OCI-LY1 (cell line): Measurements from ENCODE around the gene KRTAP20-3.

Experiments
- H2AFZ ChIP-seq: fragments of 200-600 bp; sonication (generic), shearing (Covaris generic); 2 replicates; pipeline ENCODE4 v1.6.0; 2014; ENCODE audit warnings: antibody characterized with exemption, mild to moderate bottlenecking, low read length
- H3F3A ChIP-seq: fragments of 200-600 bp; sonication (generic), shearing (Covaris generic); 2 replicates; pipeline ENCODE4 v1.6.0; 2014; ENCODE audit warnings: mild to moderate bottlenecking, antibody characterized with exemption, low read length, moderate library complexity; ENCODE audit not compliant: insufficient read depth
- H3K27ac ChIP-seq: fragments of 200-600 bp; sonication (generic); 2 replicates; pipeline ENCODE4 v1.5.1; 2014; ENCODE audit warnings: low read length, mixed run types, mild to moderate bottlenecking, low read depth; ENCODE audit not compliant: poor library complexity, severe bottlenecking
- H3K27me3 ChIP-seq: fragments of 200-600 bp; sonication (generic); 2 replicates; pipeline ENCODE4 v1.6.0; 2014; ENCODE audit warnings: antibody characterized with exemption, mild to moderate bottlenecking, low read length, moderate library complexity; ENCODE audit not compliant: insufficient read depth
- H3K36me3 ChIP-seq: fragments of 200-600 bp; sonication (generic); 2 replicates; pipeline ENCODE4 v1.6.1; 2014; ENCODE audit warnings: mild to moderate bottlenecking, antibody characterized with exemption, low read length, moderate library complexity, mixed read lengths; ENCODE audit not compliant: insufficient read depth
- H3K4me1 ChIP-seq: fragments of 200-600 bp; sonication (generic); 2 replicates; pipeline ENCODE4 v1.5.1; 2014; ENCODE audit warnings: mild to moderate bottlenecking, low read length, moderate library complexity; ENCODE audit not compliant: insufficient read depth, severe bottlenecking
- H3K4me2 ChIP-seq: fragments of 200-600 bp; sonication (generic), shearing (Covaris generic); 2 replicates; pipeline ENCODE4 v1.6.1; 2014; ENCODE audit warnings: low read length
- H3K4me3 ChIP-seq: fragments of 200-600 bp; sonication (generic); 2 replicates; pipeline ENCODE4 v1.5.1; 2014; ENCODE audit warnings: low read length, low read depth, mild to moderate bottlenecking, mixed read lengths; ENCODE audit not compliant: poor library complexity, severe bottlenecking
- H3K79me2 ChIP-seq: fragments of 200-600 bp; shearing (Covaris generic); 2 replicates; pipeline ENCODE4 v1.6.1; 2016; ENCODE audit warnings: mixed run types, low read length, mixed read lengths; ENCODE audit not compliant: insufficient read depth
- H3K9ac ChIP-seq: fragments of 200-600 bp; sonication (generic), shearing (Covaris generic); 2 replicates; pipeline ENCODE4 v1.6.1; 2014; ENCODE audit warnings: mild to moderate bottlenecking, low read length, mixed read lengths
- H3K9me2 ChIP-seq: fragments of 200-600 bp; sonication (generic), shearing (Covaris generic); 2 replicates; pipeline ENCODE4 v1.6.1; 2014; ENCODE audit warnings: low read depth, mild to moderate bottlenecking, low read length, mixed read lengths
- H3K9me3 ChIP-seq: fragments of 200-600 bp; shearing (Covaris generic); 2 replicates; pipeline ENCODE4 v1.6.1; 2014; ENCODE audit warnings: low read length, mixed read lengths
- H4K20me1 ChIP-seq: fragments of 200-600 bp; sonication (generic), shearing (Covaris generic); 2 replicates; pipeline ENCODE4 v1.6.0; 2016; ENCODE audit warnings: mild to moderate bottlenecking, low read length; ENCODE audit not compliant: insufficient read depth
- EZH2 ChIP-seq: fragments of 200-600 bp; sonication (generic), shearing (Covaris generic); IDR thresholded peaks from 2 replicates; pipeline ENCODE4 v1.8.0; 2017; ENCODE audit warnings: borderline replicate concordance, mixed run types, mild to moderate bottlenecking, antibody characterized with exemption, low read length, moderate library complexity, mixed read lengths
- TF ChIP-seq, protein P1 (sequence below): fragments of 200-600 bp; sonication (generic), shearing (Covaris generic); IDR thresholded peaks from 2 replicates; pipeline ENCODE4 v1.5.1; 2017; ENCODE audit warnings: mild to moderate bottlenecking, antibody characterized with exemption, low read length, moderate library complexity, mixed read lengths

KRTAP20-3 gene

DNA sequence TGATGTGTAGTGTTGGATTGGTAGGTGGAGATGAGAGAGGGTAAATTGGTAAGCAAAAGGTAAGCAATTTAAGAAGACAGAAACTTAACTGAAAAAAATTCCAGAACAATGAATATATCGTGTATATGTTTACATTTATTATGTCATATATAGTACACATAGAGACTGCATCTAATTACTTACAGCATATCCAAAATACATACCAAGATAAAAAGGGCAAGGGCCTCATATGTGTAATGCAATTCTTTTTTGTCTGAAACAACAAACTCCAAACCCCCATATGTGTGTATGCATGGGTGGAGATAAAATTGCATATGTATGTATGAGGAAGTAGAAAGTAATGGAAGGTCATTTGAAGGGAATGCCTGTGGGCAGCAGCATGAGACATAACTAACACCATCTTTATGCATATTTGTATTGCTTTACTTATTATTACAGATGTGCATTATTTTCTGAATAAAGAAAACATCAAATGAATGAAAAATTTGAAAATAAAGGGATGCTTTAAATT lies 4.3 kb downstream of the KRTAP20-3 start:
- Histone ChIP-seq H3K4me1 (no peaks in the 10 kb centered on the region), H3K36me3 (no peaks in the 10 kb centered on the region), H3K9me2 (no peaks in the 10 kb centered on the region), H3K27ac (no peak overlapping the region), H2AFZ (no peak overlapping the region), H3K79me2 (no peaks in the 10 kb centered on the region), H3K9me3 (no peaks in the 10 kb centered on the region), H4K20me1 (no peaks in the 10 kb centered on the region), H3F3A (no peaks in the 10 kb centered on the region), H3K4me3 (no peak overlapping the region), H3K4me2 (no peak overlapping the region), H3K27me3 (no peaks in the 10 kb centered on the region), H3K9ac (no peak overlapping the region)
- TF ChIP-seq EZH2 = no peak
- TF ChIP-seq, protein P1, sequence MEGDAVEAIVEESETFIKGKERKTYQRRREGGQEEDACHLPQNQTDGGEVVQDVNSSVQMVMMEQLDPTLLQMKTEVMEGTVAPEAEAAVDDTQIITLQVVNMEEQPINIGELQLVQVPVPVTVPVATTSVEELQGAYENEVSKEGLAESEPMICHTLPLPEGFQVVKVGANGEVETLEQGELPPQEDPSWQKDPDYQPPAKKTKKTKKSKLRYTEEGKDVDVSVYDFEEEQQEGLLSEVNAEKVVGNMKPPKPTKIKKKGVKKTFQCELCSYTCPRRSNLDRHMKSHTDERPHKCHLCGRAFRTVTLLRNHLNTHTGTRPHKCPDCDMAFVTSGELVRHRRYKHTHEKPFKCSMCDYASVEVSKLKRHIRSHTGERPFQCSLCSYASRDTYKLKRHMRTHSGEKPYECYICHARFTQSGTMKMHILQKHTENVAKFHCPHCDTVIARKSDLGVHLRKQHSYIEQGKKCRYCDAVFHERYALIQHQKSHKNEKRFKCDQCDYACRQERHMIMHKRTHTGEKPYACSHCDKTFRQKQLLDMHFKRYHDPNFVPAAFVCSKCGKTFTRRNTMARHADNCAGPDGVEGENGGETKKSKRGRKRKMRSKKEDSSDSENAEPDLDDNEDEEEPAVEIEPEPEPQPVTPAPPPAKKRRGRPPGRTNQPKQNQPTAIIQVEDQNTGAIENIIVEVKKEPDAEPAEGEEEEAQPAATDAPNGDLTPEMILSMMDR = no peak

DNA sequence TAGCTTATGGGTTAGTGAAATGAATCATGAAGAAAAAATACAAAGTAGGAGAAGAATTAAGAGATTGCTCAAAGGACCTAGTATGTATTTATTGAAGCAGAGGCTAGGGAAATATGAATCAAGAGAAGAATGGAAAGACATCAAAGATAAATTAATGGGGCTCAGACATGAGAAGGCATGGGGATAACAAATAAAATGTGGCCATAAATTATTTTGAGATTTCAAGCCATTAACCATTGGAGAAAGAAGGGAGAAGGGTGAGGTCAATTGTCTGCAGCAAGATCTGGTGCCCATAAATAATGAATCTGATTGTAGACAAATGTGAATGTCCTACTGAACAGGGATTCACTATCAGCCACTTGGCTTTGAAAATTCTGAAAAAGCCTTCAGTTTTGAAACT lies 10.2 kb downstream of the KRTAP20-3 start:
- Histone ChIP-seq H3K4me3 (no peak overlapping the region), H3K27ac (no peak overlapping the region), H3K4me1 (no peaks in the 10 kb centered on the region), H3K9ac (no peak overlapping the region), H3F3A (no peaks in the 10 kb centered on the region), H3K4me2 (no peak overlapping the region), H3K9me2 (no peaks in the 10 kb centered on the region), H3K79me2 (no peaks in the 10 kb centered on the region), H3K27me3 (no peaks in the 10 kb centered on the region), H2AFZ (no peak overlapping the region), H3K36me3 (no peaks in the 10 kb centered on the region), H4K20me1 (no peaks in the 10 kb centered on the region), H3K9me3 (no peaks in the 10 kb centered on the region)
- TF ChIP-seq, protein P1 = no peak
- TF ChIP-seq EZH2 = no peak

DNA sequence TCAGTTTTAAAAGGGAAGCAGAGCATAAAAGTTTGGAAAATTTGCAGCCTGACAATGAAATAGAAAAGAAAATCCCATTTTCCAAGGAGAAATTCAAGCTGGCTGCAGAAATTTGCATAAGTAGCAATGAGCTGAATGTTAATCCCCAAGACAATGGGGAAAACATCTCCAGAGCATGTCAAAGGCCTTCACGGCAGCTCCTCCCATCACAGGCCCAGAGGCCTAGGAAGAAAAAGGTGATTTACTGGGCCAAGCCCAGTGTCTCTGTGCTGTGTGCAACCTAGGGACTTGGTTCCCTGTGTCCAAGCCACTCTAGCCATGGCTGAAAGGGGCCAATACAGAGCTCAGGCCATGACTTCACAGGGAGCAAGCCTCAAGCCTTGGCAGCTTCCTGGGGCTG lies 26.1 kb downstream of the KRTAP20-3 start:
- Histone ChIP-seq H3F3A (no peaks in the 10 kb centered on the region), H2AFZ (no peak overlapping the region), H4K20me1 (no peaks in the 10 kb centered on the region), H3K9me2 (no peaks in the 10 kb centered on the region), H3K79me2 (no peaks in the 10 kb centered on the region), H3K4me2 (no peak overlapping the region), H3K36me3 (no peaks in the 10 kb centered on the region), H3K4me3 (no peak overlapping the region), H3K27ac (no peak overlapping the region), H3K9ac (no peak overlapping the region), H3K4me1 (no peaks in the 10 kb centered on the region), H3K27me3 (no peaks in the 10 kb centered on the region), H3K9me3 (no peaks in the 10 kb centered on the region)
- no peak for TF ChIP-seq EZH2
- TF ChIP-seq, protein P1 = no peak
